Thyroid gland (tissue), 4 donors: ENCODE results near the gene SHANK3. TPM values are rescaled to one million over a fixed set of nuclear protein-coding genes. Genes with fewer than 3 reads are reported as not detected.
A peak's percentile ranks its signal among the peaks of the same experiment; 100 is the strongest.
"Not testable (repeated sequence)": the region's sequence is repeated elsewhere in the genome, so short reads cannot be mapped to it uniquely, and the experiment has no call there.

Experiments used
- DNase-seq, 2 donors: peaks; one replicate each; pipeline ENCODE4 v3.0.0-alpha.2; 2019
- H3K27ac ChIP-seq, 3 donors: fragments of 200-600 bp; sonication (generic); 1 replicate in 2 of 3; 2 replicates in 1 of 3; pipeline ENCODE4 v1.5.1; 2016 to 2019; ENCODE audit warnings: mild to moderate bottlenecking in 1 of 3, moderate library complexity in 1 of 3
- H3K27me3 ChIP-seq: fragments of 200-600 bp; sonication (generic); one replicate; pipeline ENCODE4 v1.5.1; 2019
- H3K36me3 ChIP-seq, 2 donors: fragments of 200-600 bp; sonication (generic); one replicate each; pipeline ENCODE4 v1.5.1; 2016 to 2019
- H3K4me1 ChIP-seq, 2 donors: fragments of 200-600 bp; sonication (generic); one replicate each; pipeline ENCODE4 v1.5.1; 2017 to 2019
- H3K4me3 ChIP-seq, 3 donors: fragments of 200-600 bp; sonication (generic); replicated peaks in 1 of 3; 1 replicate in 2 of 3; 2 replicates in 1 of 3; pipeline ENCODE4 v1.5.1; 2016; ENCODE audit warnings: mild to moderate bottlenecking in 1 of 3
- H3K9me3 ChIP-seq: fragments of 200-600 bp; sonication (generic); one replicate; pipeline ENCODE4 v1.5.1; 2017
- POLR2A ChIP-seq, 2 donors: fragments of 450-650 bp; IDR thresholded peaks; one replicate each; pipeline ENCODE4 v1.6.1; 2017; ENCODE audit warnings: antibody characterized with exemption in 2 of 2, mild to moderate bottlenecking in 2 of 2, moderate library complexity in 1 of 2
- WGBS, 2 donors: methylation state at CpG; one replicate each; pipeline ENCODE4 v1.1.5; 2017; 5-methylcytosine and 5-hydroxymethylcytosine counted together
- intact Hi-C: fragments of 100-400 bp; cut with DNase I; formaldehyde crosslinking; loops from one replicate; pipeline ENCODE4 v1.15.1; 2023
- total RNA-seq, 4 donors: library from RNA; depleted of rRNA; stranded (reverse); fragments of >200 nt; gene quantifications; one replicate each; pipeline ENCODE4 v1.2.3, GENCODE V29; 2016
- TF ChIP-seq, protein P1 (sequence below), 6 experiments: fragments of 200-600 bp in 3 of 6; fragments of 450-650 bp in 3 of 6; sonication (generic) in 3 of 6; IDR thresholded peaks; one replicate each; pipeline ENCODE4 v1.5.1; 2016 to 2019; ENCODE audit warnings: antibody characterized with exemption in 6 of 6, mild to moderate bottlenecking in 2 of 6, inconsistent platforms in 1 of 6, moderate library complexity in 1 of 6

Gene SHANK3
- total RNA-seq, 4 donors from 2014 or later = 11.5 to 23.0 (median 17.7) TPM

- Histone ChIP-seq H3K4me3 (no peak overlapping the region), H3K27me3 (no peaks in the 10 kb centered on the region), H3K36me3 (no peaks in the 10 kb centered on the region), H3K9me3 (no peaks in the 10 kb centered on the region), H3K27ac (no peak overlapping the region), H3K4me1 (peaks cover 7% of the 10 kb centered on the region in 2 donors)
- intact Hi-C loops = no loop called here
- WGBS, 2 donors = 94% methylated on average over 5 of the region's 5 CpGs
- no peak for DNase-seq
- no peak for TF ChIP-seq POLR2A (IDR thresholded peaks at IDR 0.05)
- TF ChIP-seq, protein P1, sequence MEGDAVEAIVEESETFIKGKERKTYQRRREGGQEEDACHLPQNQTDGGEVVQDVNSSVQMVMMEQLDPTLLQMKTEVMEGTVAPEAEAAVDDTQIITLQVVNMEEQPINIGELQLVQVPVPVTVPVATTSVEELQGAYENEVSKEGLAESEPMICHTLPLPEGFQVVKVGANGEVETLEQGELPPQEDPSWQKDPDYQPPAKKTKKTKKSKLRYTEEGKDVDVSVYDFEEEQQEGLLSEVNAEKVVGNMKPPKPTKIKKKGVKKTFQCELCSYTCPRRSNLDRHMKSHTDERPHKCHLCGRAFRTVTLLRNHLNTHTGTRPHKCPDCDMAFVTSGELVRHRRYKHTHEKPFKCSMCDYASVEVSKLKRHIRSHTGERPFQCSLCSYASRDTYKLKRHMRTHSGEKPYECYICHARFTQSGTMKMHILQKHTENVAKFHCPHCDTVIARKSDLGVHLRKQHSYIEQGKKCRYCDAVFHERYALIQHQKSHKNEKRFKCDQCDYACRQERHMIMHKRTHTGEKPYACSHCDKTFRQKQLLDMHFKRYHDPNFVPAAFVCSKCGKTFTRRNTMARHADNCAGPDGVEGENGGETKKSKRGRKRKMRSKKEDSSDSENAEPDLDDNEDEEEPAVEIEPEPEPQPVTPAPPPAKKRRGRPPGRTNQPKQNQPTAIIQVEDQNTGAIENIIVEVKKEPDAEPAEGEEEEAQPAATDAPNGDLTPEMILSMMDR (IDR thresholded peaks at IDR 0.05) = no peak
Measured at GRCh38 chr22:50633086-50633485, 39.5 kb upstream of the SHANK3 start.

GRCh38 chr22:50633771-50634170 is 38.9 kb upstream of the SHANK3 start:
- 88 to 90% methylated on average over 11 of the region's 11 CpGs for whole genome bisulfite sequencing, 2 donors
- Histone ChIP-seq H3K27me3 (no peaks in the 10 kb centered on the region), H3K9me3 (no peaks in the 10 kb centered on the region), H3K27ac (no peak overlapping the region), H3K4me1 (peaks cover 2 to 3% of the 10 kb centered on the region in 2 donors), H3K4me3 (no peak overlapping the region), H3K36me3 (no peaks in the 10 kb centered on the region)
- intact Hi-C loops = no loop called here
- TF ChIP-seq, protein P1 (IDR thresholded peaks at IDR 0.05) = no peak
- TF ChIP-seq POLR2A (IDR thresholded peaks at IDR 0.05) = no peak
- no peak for DNase-seq

GRCh38 chr22:50635591-50635990 is 37.0 kb upstream of the SHANK3 start:
- Histone ChIP-seq H3K9me3 (no peaks in the 10 kb centered on the region), H3K36me3 (no peaks in the 10 kb centered on the region), H3K27me3 (no peaks in the 10 kb centered on the region), H3K4me3 (no peak overlapping the region), H3K27ac (no peak overlapping the region), H3K4me1 (no peaks in the 10 kb centered on the region)
- intact Hi-C loops = no loop called here
- TF ChIP-seq, protein P1 (IDR thresholded peaks at IDR 0.05) = no peak
- no peak for TF ChIP-seq POLR2A (IDR thresholded peaks at IDR 0.05)
- no peak for DNase-seq
- 91 to 94% methylated on average over 11 of the region's 11 CpGs for WGBS, 2 donors

DNA sequence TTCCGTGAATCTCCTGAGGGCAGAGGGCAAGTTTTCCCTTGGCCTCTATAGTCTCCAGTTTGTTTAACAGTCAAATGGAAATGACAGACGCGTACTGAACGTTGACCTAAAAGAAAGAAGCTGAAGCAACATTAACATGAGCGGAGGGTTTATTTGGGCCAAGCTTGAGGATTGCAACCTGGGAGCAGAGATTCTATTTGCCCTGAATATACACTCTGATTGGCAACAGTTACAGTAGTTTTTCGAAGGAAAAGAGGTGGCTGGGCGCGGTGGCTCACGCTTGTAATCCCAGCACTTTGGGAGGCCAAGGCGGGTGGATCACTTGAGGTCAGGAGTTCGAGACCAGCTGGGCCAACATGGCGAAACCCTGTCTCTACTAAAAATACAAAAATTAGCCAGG is 32.3 kb upstream of the SHANK3 start:
- WGBS, 2 donors = 95 to 97% methylated on average over 12 of the region's 12 CpGs
- intact Hi-C loops, H3K4me3 ChIP-seq, H3K27me3 ChIP-seq, H3K27ac ChIP-seq, H3K36me3 ChIP-seq, DNase-seq, H3K9me3 ChIP-seq: not testable (repeated sequence)
- H3K4me1 ChIP-seq = peaks cover 10 to 12% of the 10 kb centered on the region in 2 donors

GRCh38 chr22:50640857-50641647 is 31.6 kb upstream of the SHANK3 start:
- WGBS, 2 donors = 78 to 82% methylated on average over 13 to 15 of the region's 15 CpGs
- Histone ChIP-seq H3K4me3 (no peak overlapping the region), H3K36me3 (no peaks in the 10 kb centered on the region), H3K4me1 (peaks cover 10 to 13% of the 10 kb centered on the region in 2 donors), H3K27me3 (no peaks in the 10 kb centered on the region), H3K27ac (peak overlapping the region in 1 of 3 donors; percentile 14), H3K9me3 (no peaks in the 10 kb centered on the region)
- TF ChIP-seq POLR2A (IDR thresholded peaks at IDR 0.05) = no peak
- TF ChIP-seq, protein P1 (IDR thresholded peaks at IDR 0.05) = no peak
- DNase-seq = no peak
- intact Hi-C loops = no loop called here
